Measurements from ENCODE around the gene CCT3.
A peak's percentile ranks its signal among the peaks of the same experiment; 100 is the strongest.

The CCT3 gene

DNA sequence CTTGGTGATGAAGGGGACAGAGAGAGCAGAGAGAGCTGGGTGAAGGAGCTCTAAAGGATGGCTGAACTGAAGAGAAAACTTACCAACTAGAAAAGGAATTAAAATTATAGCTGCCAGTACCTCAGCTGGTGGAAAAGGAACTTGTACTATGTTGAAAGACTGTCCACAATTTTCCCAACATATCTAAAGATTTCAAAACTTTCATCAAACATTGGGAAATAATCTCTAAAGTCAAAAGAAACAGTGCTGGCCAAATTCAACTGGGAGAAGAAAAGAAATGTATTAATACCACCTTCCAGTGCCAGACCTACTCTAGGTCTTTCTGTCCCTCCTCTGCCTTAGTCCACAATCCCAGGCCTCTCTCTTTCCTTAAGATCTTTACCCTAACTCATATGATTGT lies 61.6 kb downstream of the CCT3 start:
- no peak for DNase-seq

DNA sequence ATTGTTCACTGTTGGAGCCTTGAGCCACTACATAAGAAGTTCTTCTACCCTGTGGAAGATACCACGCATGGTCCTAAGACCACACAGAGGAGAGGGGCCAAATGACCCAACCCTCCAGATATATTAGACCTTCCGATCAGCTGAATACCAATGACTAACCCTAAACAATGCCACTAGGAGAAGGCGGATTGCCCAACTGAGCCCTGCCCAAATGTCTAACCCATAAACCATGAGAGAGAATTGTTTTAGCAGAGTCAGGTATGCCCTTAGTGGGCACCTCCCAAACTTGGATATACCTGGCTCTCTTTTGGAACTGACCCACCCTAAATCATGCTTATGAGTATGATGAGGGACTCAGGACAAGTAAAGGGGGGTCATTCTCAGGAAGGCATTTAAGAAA lies 67.8 kb downstream of the CCT3 start:
- DNase-seq: no peak

DNA sequence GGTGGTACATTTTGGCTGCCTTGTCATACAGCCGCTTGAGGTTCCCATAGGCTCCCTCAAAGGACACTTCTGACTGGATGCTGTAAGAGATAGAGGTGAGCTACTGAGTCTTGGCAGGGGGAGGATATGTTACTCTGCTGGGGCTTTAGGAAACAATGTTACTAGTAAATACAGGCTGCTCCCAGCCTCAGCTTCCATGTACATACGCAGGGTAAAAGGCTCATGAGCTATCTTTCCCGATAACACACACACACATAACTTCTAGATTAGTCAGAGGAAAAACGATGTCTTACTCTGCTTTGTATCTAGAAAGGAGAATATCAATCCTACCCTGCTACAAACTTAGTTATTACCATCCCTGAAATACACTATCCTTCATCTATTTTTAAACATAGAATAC lies 69.8 kb downstream of the CCT3 start:
- DNase-seq: no peak

DNA sequence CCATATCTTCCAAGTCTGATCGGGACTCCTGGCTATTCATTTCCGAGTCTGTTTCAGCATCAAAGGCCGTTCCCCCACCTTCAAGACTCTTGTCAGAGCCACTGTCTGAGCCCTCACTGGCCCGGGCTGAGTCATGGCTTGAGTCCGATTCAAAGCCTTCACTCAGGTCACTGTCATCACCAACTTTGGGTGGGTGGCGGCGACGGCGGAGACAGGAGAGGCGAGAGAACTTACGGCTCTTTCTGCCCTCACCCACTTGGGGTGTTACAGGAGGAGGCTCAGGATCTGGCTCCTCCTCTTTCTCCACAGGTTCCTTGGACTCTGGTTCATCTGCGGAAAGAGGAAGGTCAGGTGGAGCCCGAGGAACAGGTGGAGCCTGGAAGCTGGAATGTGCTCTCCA lies 72.0 kb downstream of the CCT3 start:
- DNase-seq: no peak

DNA sequence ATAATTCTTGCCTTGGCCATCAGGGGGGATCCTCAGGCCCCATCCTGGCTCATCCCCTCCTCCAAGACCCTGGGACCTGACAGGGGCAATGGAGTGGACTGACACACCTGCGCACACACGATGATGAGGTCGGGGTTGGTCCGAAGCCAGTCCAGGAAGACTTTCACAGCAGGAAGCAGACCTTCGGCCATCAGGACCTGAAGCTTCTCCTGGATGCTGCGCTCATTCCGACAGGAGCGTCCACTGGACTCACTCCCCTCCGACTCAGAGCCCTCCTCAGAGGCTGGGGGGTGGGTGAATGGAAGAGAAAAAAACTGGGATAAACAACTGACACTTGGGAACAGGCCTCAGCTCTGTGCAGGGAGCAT lies 74.8 kb downstream of the CCT3 start:
- DNase-seq: no peak

DNA sequence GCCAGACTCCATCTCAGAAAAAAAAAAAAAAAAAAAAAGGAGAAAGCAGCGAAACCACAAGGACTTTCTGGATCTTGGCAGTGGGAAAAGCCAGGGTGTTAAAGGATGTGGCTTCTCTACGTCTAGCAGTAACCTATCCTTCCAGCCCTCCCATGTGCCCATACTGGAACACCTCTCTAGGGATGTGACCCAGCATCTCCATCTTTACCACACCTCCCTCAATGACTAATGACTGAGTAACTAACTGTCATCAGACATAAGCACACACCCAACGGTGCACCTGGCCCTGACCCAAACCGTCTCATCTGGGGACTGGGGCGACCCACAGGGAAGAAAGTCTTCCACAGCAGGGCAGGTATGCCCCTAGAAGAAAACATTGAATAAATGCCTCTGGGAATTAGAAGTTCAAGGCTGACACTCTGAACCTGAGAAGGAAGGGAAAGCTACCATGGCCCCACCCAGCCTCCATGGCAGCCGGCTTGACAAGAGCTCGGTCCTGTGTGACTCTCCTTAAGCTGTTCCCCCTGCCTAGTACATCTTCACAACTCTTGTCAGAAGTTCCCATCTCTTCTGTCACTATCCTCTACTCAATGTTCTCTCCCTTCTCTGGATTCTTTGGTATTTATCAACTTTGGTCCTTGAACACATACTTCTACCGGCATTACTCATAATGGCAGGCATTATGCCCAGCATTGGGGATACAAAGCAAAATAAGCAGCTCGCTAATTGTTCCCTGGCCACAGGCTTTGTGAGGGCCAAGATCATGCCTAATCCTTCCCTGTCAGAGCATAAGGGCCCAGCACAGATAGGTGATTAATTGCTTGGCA lies 75.4 kb downstream of the CCT3 start:
- no peak for DNase-seq

DNA sequence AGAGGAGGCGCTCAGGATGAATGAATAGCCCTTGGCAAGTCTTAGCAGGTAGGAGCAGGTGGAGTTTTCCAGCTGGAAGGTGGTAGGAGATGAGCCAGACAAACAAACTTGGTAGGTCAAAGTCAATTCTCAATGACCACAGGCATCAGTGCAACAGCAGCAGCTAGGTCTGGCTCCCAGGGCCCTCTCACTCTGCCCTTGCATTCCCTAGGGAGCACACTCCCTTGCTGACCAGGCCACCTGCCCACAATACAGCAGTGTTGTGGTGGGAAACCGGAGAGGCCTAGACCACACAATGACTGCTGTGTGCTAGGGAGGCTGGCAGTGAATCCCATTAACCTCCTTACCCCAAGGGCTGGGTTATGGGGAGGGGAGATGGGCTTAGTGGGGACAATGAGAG lies 77.2 kb downstream of the CCT3 start:
- no peak for DNase-seq

DNA sequence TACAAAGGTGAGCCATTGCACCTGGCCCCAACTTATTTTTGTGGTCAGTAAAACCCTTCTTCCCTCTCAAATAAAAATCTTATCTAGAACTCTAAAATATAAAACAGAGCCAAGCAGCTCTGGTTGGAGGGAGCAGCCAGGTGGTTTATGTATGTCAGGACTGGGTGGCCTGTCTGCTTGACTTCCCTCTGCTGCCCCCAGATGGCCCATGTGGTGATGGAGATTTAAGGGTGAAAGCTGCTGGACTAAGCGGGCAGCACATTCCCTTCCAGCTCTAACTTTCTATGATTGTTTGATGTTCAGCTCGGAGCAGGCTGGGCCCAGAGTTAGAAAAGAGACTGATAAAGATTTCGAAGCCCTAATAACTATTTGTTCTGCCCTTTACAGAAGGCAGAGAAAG lies 78.3 kb downstream of the CCT3 start:
- peak in 1 of 2 donors; percentile 38 for DNase-seq

Data from bone marrow (tissue), 2 donors.